ENCODE data around the gene EMP2.

DNA sequence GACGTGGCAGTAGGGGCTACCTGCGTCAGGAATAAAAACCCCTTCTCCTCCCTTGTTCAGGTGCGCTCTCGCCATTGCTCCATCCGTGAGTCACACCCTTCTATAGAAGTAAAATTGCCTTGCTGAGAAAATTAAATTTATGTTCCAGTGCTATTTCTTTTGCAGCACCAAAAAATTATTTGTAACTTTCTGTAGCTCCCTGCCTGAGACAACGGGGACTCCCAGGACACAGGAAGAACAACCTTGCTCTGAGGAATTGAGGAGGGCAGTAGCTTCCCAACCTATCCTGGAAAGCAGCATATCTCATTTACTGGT is 85.4 kb downstream of the EMP2 start:
- TF ChIP-seq CTCF (IDR thresholded peaks at IDR 0.05), result no peak
- no peak for TF ChIP-seq POLR2A (IDR thresholded peaks at IDR 0.05)

All from adrenal gland (tissue), 5 donors.